K562 (cell line): ENCODE results near the gene MARS1. TPM values are rescaled to one million over a fixed set of nuclear protein-coding genes. Genes with fewer than 3 reads are reported as not detected.
A peak's percentile ranks its signal among the peaks of the same experiment; 100 is the strongest.

Experiments
- ELF2 ChIP-seq: fragments of 250-450 bp; sonication (Bioruptor Pico); IDR thresholded peaks from 2 replicates; pipeline ENCODE4 v1.5.0; 2021; ENCODE audit warnings: mild to moderate bottlenecking
- MAFG ChIP-seq: fragments of 450-650 bp; conservative IDR thresholded peaks from 2 replicates; pipeline ENCODE4 v1.6.1; 2016; ENCODE audit warnings: missing genetic modification characterization, missing compliant biosample characterization
- SUPT5H ChIP-seq: fragments of 450-650 bp; IDR thresholded peaks from 2 replicates; pipeline ENCODE4 v1.6.1; 2016
- TFAP4 ChIP-seq: sonication (generic); formaldehyde crosslinking; IDR thresholded peaks from 2 replicates; pipeline ENCODE4 v1.8.0; 2022; ENCODE audit warnings: missing genetic modification reagents, mild to moderate bottlenecking, moderate library complexity, borderline replicate concordance
- ZKSCAN1 ChIP-seq: fragments of 150-350 bp; IDR thresholded peaks from 2 replicates; pipeline ENCODE4 v1.6.1; 2016; ENCODE audit warnings: low read depth, low read length
- ZNF217 ChIP-seq: sonication (generic); formaldehyde crosslinking; IDR thresholded peaks from 2 replicates; pipeline ENCODE4 v1.8.0; 2022; ENCODE audit warnings: mild to moderate bottlenecking, missing genetic modification reagents
- ZNF408 ChIP-seq: fragments of 250-450 bp; sonication (Bioruptor Pico); IDR thresholded peaks from 2 replicates; pipeline ENCODE4 v1.4.0; 2020; ENCODE audit warnings: low read depth, mild to moderate bottlenecking, moderate library complexity
- polyA plus RNA-seq, 8 experiments: library from polyadenylated mRNA; depleted of rRNA in 4 of 8; stranded (reverse) in 5 of 8; unstranded in 3 of 8; fragments of >200 nt; fragmentation: Nextera tagmentation in 2 of 8; fragmentation: Illumina TruSeq in 1 of 8; extraction: Ambion mirVana in 2 of 8; extraction: Trizol in 1 of 8; gene quantifications; 2 replicates each; pipeline versions ENCODE4 v1.2.1 to v1.2.3, GENCODE V29; 2011 to 2014; ENCODE audit warnings: inconsistent platforms in 1 of 8, missing spikeins in 1 of 8
- total RNA-seq, 7 experiments: library from RNA; depleted of rRNA in 6 of 7; stranded (reverse); fragments of >200 nt in 6 of 7; fragmentation: Illumina TruSeq in 2 of 7; extraction: Trizol in 2 of 7; gene quantifications; 2 replicates each; pipeline versions ENCODE4 v1.2.1 to v1.2.3, GENCODE V29; 2011 to 2021; ENCODE audit warnings: low replicate concordance in 1 of 7
- TF ChIP-seq, protein P1 (sequence below): sonication (generic); formaldehyde crosslinking; IDR thresholded peaks from 2 replicates; pipeline ENCODE4 v1.8.1; 2023; ENCODE audit warnings: mild to moderate bottlenecking, missing genetic modification reagents
- TF ChIP-seq, protein P2 (sequence below), 2 experiments: IDR thresholded peaks; 2 replicates each; pipeline ENCODE4 v1.6.1; 2012; ENCODE audit warnings: improper control_type of control experiment in 2 of 2, low read depth in 2 of 2, low read length in 2 of 2, borderline replicate concordance in 1 of 2

Gene MARS1
- total and polyA plus RNA-seq, 9 of the 15 experiments (the other 6 are each of a cell fraction or from before 2014, with no cell fraction given) = 117 to 382 (median 220) TPM

GRCh38 chr12:57552306-57552651 lies 64.4 kb downstream of the MARS1 start (continued):
- TF ChIP-seq ZKSCAN1 (no peak), ZNF408 (CRISPR knock-in tag) (no peak), TFAP4 (peak; percentile 55; the same call in 1 of the 2 replicates), MAFG (tag) (no peak), ZNF217 (no peak), ELF2 (CRISPR knock-in tag) (no peak), SUPT5H (no peak)
- TF ChIP-seq, protein P1, sequence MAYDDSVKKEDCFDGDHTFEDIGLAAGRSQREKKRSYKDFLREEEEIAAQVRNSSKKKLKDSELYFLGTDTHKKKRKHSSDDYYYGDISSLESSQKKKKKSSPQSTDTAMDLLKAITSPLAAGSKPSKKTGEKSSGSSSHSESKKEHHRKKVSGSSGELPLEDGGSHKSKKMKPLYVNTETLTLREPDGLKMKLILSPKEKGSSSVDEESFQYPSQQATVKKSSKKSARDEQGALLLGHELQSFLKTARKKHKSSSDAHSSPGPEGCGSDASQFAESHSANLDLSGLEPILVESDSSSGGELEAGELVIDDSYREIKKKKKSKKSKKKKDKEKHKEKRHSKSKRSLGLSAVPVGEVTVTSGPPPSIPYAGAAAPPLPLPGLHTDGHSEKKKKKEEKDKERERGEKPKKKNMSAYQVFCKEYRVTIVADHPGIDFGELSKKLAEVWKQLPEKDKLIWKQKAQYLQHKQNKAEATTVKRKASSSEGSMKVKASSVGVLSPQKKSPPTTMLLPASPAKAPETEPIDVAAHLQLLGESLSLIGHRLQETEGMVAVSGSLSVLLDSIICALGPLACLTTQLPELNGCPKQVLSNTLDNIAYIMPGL = no peak
- TF ChIP-seq, protein P2, sequence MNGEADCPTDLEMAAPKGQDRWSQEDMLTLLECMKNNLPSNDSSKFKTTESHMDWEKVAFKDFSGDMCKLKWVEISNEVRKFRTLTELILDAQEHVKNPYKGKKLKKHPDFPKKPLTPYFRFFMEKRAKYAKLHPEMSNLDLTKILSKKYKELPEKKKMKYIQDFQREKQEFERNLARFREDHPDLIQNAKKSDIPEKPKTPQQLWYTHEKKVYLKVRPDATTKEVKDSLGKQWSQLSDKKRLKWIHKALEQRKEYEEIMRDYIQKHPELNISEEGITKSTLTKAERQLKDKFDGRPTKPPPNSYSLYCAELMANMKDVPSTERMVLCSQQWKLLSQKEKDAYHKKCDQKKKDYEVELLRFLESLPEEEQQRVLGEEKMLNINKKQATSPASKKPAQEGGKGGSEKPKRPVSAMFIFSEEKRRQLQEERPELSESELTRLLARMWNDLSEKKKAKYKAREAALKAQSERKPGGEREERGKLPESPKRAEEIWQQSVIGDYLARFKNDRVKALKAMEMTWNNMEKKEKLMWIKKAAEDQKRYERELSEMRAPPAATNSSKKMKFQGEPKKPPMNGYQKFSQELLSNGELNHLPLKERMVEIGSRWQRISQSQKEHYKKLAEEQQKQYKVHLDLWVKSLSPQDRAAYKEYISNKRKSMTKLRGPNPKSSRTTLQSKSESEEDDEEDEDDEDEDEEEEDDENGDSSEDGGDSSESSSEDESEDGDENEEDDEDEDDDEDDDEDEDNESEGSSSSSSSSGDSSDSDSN (IDR thresholded peaks at IDR 0.05; ENCODE audit: borderline replicate concordance in 1 of 2, low read depth in 2 of 2, low read length in 2 of 2) = no peak
